HFF-Myc (cell line): Measurements from ENCODE around the gene LRRC37A3.

Experiments
- DNase-seq: peaks from one replicate; pipeline ENCODE4 v3.0.0-alpha.2; 2011; ENCODE audit warnings: low read depth; ENCODE audit errors: extremely low read depth
- H3K4me3 ChIP-seq: replicated peaks from 2 replicates; pipeline ENCODE4 v1.5.1; 2011; ENCODE audit warnings: low read depth, mild to moderate bottlenecking, control low read depth, low read length
- TF ChIP-seq, protein P1 (sequence below): IDR thresholded peaks from 2 replicates; pipeline ENCODE4 v1.5.1; 2012; ENCODE audit warnings: mild to moderate bottlenecking, low read depth, low read length, control low read depth; ENCODE audit errors: missing control alignments

Gene LRRC37A3

DNA sequence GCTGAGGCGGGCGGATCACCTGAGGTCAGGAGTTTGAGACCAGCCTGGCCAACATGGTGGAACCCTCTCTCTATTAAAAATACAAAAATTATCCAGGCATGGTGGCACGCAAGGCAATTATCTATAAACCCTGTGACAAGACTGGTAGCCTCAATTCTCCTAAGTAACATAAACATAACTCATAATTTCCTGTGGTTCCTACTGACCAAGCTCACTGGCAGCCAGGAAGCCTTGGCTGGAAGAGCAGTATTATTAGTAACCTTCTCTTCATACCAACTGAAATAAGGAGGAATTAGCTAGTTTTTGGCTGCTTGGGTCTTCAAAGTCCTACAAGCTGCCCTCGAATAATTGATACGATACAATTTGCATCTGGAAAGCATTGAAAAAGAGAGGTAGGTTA lies 31.6 kb upstream of the LRRC37A3 start:
- DNase-seq = no peak
- H3K4me3 ChIP-seq = no peak overlapping the region
- TF ChIP-seq, protein P1, sequence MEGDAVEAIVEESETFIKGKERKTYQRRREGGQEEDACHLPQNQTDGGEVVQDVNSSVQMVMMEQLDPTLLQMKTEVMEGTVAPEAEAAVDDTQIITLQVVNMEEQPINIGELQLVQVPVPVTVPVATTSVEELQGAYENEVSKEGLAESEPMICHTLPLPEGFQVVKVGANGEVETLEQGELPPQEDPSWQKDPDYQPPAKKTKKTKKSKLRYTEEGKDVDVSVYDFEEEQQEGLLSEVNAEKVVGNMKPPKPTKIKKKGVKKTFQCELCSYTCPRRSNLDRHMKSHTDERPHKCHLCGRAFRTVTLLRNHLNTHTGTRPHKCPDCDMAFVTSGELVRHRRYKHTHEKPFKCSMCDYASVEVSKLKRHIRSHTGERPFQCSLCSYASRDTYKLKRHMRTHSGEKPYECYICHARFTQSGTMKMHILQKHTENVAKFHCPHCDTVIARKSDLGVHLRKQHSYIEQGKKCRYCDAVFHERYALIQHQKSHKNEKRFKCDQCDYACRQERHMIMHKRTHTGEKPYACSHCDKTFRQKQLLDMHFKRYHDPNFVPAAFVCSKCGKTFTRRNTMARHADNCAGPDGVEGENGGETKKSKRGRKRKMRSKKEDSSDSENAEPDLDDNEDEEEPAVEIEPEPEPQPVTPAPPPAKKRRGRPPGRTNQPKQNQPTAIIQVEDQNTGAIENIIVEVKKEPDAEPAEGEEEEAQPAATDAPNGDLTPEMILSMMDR = no peak

DNA sequence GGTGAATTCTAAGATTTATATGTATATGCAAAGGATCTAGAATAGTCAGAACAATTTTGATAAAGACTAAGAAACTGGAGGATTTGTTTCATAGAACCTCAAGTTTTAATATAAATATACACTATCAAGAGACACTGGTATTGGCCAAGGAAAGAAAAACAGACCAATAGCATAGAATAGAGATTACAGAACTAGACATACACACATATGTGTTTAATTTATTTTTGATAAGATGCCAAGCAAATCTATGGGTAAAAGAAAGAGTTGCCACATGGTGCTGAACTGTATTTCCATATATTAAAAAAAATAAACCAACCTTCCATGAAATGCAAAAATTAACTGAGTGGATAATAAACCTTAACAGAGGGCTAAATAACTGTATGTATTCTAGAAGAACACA lies 27.9 kb upstream of the LRRC37A3 start:
- no peak for DNase-seq
- no peak overlapping the region for H3K4me3 ChIP-seq
- TF ChIP-seq, protein P1 = no peak

DNA sequence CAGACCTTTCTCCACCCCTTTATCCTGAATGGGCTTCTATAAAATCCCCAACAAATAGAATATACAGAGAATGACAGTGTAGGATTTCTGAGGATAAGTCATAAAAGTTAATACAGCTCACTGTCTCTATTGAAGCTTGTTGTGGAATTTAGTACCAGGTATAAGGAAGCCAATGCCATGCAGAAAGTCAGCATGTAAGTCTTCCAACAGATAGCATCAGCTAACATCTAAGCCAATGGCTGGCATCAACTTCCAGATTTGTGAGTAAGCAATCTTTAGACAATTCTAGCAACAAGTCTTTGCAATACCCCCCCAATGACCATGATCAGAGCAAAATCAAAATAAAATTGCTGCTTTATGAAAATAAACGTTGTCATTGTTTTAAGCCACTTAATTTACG lies 22.5 kb upstream of the LRRC37A3 start:
- TF ChIP-seq, protein P1 = no peak
- no peak overlapping the region for H3K4me3 ChIP-seq
- DNase-seq = no peak

DNA sequence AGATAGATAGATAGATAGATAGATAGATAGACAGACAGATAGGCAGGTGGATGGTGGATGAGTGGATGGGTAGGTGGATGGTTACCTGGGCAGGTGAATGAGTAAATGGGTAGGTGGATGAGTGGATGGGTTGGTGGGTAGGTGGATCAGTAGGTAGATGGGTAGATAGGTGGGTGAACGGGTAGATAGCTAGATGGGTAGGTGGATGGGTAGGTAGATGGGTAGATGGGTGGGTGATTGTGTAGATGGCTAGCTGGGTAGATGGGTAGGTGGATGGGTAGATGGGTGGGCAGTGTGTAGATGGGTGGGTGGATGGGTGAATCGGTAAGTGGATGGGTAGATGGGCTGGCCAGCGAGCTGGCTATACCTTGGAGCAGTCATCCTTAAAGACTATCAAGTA lies 21.8 kb upstream of the LRRC37A3 start:
- TF ChIP-seq, protein P1 = no peak
- H3K4me3 ChIP-seq = no peak overlapping the region
- DNase-seq = no peak

DNA sequence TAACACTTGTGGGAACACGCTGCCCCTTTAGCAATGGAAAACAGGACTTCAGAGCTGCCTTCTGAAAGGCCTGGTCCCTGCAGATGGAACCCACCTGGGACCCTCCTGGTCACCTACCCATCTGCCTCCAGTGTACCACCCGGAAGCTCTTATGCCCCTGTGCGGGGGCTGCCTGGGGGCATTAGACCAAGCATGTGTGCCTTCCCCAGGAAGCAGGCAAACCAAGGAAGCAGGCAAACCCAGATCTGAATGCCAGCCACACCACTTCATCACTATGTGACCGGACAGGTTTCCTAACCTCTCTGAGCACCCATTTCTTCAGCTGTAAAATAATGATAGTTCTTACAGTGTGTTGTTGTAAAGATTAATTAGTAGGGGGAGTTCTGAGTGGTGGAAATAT lies 20.8 kb upstream of the LRRC37A3 start:
- DNase-seq = no peak
- TF ChIP-seq, protein P1 = no peak
- no peak overlapping the region for H3K4me3 ChIP-seq

DNA sequence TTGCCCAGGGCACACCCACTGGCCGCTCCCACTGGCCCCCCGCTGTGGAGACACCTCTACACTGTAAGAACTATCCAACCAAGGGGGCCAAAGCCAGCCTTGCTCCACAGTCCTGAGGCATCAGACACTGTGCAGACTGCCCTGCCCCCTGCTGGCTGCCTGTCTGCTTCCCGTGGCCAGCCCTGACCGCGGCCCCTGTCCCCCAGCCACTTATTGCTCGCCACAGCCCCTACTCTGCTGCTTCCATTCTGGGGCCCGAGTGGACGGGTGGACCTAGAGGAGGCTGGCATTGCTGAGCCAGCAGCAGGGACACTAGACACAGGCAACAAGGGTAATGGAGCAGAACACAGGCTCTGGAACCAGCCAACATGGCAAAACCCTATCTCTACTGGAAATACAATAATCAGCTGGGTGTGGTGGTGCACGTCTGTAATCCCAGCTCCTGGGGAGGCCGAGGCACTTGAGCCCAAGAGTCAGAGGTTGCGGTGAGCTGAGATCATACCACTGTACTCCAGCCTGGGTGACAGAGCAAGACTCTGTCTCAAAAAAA lies 19.7 kb upstream of the LRRC37A3 start:
- H3K4me3 ChIP-seq = no peak overlapping the region
- no peak for DNase-seq
- TF ChIP-seq, protein P1 = peak; percentile 64

DNA sequence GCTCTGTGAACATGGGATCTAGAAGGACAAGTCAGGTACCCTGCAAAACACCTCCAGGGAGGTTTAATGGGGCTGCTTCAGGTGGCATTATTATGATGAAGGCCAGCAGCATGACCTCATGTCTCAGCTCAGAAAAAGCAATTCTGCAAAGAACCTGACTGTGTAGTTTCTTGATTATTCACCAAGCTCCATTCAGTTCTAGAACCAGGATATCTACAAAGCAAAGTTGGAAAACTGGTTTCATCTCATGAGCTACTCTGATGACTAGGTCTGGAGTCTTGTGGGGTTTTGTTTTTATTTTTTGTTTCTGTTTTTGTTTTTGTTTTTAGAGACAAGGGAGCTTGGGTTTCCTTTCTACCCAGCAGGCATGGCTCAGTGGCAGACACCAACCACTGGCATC lies 19.0 kb upstream of the LRRC37A3 start:
- no peak overlapping the region for H3K4me3 ChIP-seq
- no peak for DNase-seq
- TF ChIP-seq, protein P1 = no peak
